GM23248 (cell line): ENCODE results near the gene SMARCB1. TPM values are rescaled to one million over a fixed set of nuclear protein-coding genes. Genes with fewer than 3 reads are reported as not detected.
A peak's percentile ranks its signal among the peaks of the same experiment; 100 is the strongest.

ENCODE experiments used
- DNase-seq: peaks from one replicate; pipeline ENCODE4 v3.0.0-alpha.2; 2015
- H2AFZ ChIP-seq: fragments of 200-600 bp; sonication (generic); 2 replicates; pipeline ENCODE4 v1.6.1; 2016; ENCODE audit warnings: antibody characterized with exemption
- H3F3A ChIP-seq: fragments of 200-600 bp; sonication (generic); 2 replicates; pipeline ENCODE4 v1.6.1; 2016; ENCODE audit warnings: mild to moderate bottlenecking, antibody characterized with exemption, mixed run types; ENCODE audit not compliant: insufficient read depth
- H3K27ac ChIP-seq: fragments of 200-600 bp; sonication (generic); 2 replicates; pipeline ENCODE4 v1.5.1; 2016; ENCODE audit warnings: mild to moderate bottlenecking
- H3K27me3 ChIP-seq: fragments of 200-600 bp; sonication (generic); replicated peaks from 2 replicates; pipeline ENCODE4 v1.6.1; 2016; ENCODE audit warnings: mild to moderate bottlenecking; ENCODE audit not compliant: insufficient read depth
- H3K36me3 ChIP-seq: fragments of 200-600 bp; sonication (generic); 2 replicates; pipeline ENCODE4 v1.6.1; 2016; ENCODE audit warnings: low read depth, mild to moderate bottlenecking
- H3K4me1 ChIP-seq: fragments of 200-600 bp; sonication (generic); 2 replicates; pipeline ENCODE4 v1.6.1; 2016; ENCODE audit warnings: mild to moderate bottlenecking; ENCODE audit not compliant: insufficient read depth
- H3K4me2 ChIP-seq: fragments of 200-600 bp; sonication (generic); one replicate; pipeline ENCODE4 v1.6.1; 2016; ENCODE audit warnings: mild to moderate bottlenecking; ENCODE audit not compliant: unreplicated experiment
- H3K4me3 ChIP-seq: fragments of 200-600 bp; sonication (generic); 2 replicates; pipeline ENCODE4 v1.5.1; 2016; ENCODE audit warnings: mild to moderate bottlenecking
- H3K79me2 ChIP-seq: fragments of 200-600 bp; sonication (generic); 2 replicates; pipeline ENCODE4 v1.6.1; 2016; ENCODE audit warnings: mild to moderate bottlenecking; ENCODE audit not compliant: insufficient read depth
- H3K9ac ChIP-seq: fragments of 200-600 bp; sonication (generic); 2 replicates; pipeline ENCODE4 v1.6.1; 2016; ENCODE audit warnings: mild to moderate bottlenecking
- H3K9me2 ChIP-seq: fragments of 200-600 bp; sonication (generic); 2 replicates; pipeline ENCODE4 v1.6.1; 2016; ENCODE audit warnings: mixed run types, mild to moderate bottlenecking, moderate library complexity; ENCODE audit not compliant: insufficient read depth
- H3K9me3 ChIP-seq: fragments of 200-600 bp; sonication (generic); one replicate; pipeline ENCODE4 v1.6.1; 2017; ENCODE audit warnings: low read depth
- H4K20me1 ChIP-seq: fragments of 200-600 bp; sonication (generic); 2 replicates; pipeline ENCODE4 v1.6.0; 2016; ENCODE audit not compliant: insufficient read depth
- EZH2 ChIP-seq: fragments of 200-600 bp; sonication (generic); IDR thresholded peaks from 2 replicates; pipeline ENCODE4 v1.6.1; 2018; ENCODE audit warnings: antibody characterized with exemption, mild to moderate bottlenecking; ENCODE audit not compliant: insufficient read depth, poor library complexity, severe bottlenecking
- EZH2phosphoT487 ChIP-seq: fragments of 200-600 bp; sonication (generic); IDR thresholded peaks from 2 replicates; pipeline ENCODE4 v1.6.1; 2018; ENCODE audit warnings: antibody characterized with exemption, moderate library complexity, mild to moderate bottlenecking, low read depth; ENCODE audit not compliant: insufficient read depth
- WGBS, 2 experiments: methylation state at CpG; one replicate each; pipeline ENCODE4 v1.1.6; 2015 to 2017; ENCODE audit warnings: low lambda C conversion rate in 2 of 2, low coverage in 1 of 2; ENCODE audit errors: missing lambda C conversion rate in 2 of 2; 5-methylcytosine and 5-hydroxymethylcytosine counted together
- in situ Hi-C: fragments of 300-500 bp; cut with MboI; formaldehyde crosslinking; loops from 2 replicates; pipeline ENCODE4 v1.15.0; 2020
- polyA plus RNA-seq: library from polyadenylated mRNA; unstranded; fragments of >200 nt; fragmentation: Nextera tagmentation; extraction: Ambion mirVana; gene quantifications from 2 replicates; pipeline ENCODE4 v1.2.1, GENCODE V29; 2016
- total RNA-seq: library from RNA; depleted of rRNA; stranded (reverse); fragments of >200 nt; shearing (Covaris generic); gene quantifications from 2 replicates; pipeline ENCODE4 v1.2.3, GENCODE V29; 2014

The SMARCB1 gene
- total and polyA plus RNA-seq, 2 experiments from 2014 or later, result 63.9 to 85.2 TPM

- Histone ChIP-seq H3K27ac (no peak overlapping the region), H3K4me2 (no peak overlapping the region), H3K9me3 (no peaks in the 10 kb centered on the region), H3K4me1 (no peaks in the 10 kb centered on the region; the same call in 1 of the 2 replicates), H3K27me3 (no peaks in the 10 kb centered on the region), H3K79me2 (no peaks in the 10 kb centered on the region), H3F3A (no peaks in the 10 kb centered on the region), H3K9ac (no peak overlapping the region), H3K36me3 (no peaks in the 10 kb centered on the region), H2AFZ (no peak overlapping the region), H3K9me2 (no peaks in the 10 kb centered on the region), H3K4me3 (no peak overlapping the region), H4K20me1 (no peaks in the 10 kb centered on the region)
- in situ Hi-C loops, result no loop called here
- no peak for TF ChIP-seq EZH2
- no peak for TF ChIP-seq EZH2phosphoT487
- DNase-seq, result no peak
- 77 to 82% methylated on average over 6 to 7 of the region's 7 CpGs for WGBS, 2 experiments
Measured at GRCh38 chr22:23773483-23774113, 13.2 kb upstream of the SMARCB1 start.

DNA sequence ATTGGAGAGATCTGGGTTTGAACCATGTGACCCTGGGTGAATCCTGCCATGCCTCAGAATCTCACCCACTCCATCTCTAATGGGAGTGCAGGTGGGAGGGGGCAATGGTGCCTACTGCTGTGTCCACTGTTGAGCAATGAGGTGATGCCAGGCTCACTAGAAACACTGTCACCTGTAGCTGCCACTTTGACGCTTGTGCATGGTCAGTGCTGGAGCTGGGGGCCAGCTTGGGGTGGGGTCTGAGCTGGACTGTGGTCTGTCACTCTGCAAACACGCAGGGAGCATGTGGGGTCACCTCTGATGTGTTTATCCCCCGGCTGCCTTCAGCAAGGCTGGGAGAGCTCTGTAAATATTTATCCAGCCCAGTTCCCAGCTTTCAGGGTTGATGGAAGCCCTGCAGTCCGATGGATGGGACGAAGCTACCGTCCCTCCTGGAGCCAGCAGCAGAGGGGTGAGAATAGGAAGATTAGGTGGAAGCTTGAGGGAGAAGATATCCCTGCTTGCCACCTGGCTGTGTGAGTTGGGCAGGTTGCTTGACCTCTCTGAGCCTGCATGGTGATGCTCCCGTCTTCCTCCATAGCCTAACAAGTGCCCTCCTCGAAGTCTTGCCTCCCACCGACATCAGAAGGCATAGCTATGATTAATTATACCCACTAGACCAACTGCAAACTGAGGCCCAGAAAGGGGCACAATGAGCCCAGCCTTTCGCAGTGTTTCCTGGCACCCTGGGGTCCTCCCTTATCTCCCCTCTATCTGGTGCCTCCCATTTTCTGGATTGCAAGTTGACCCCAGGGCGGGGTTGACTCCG is 12.4 kb upstream of the SMARCB1 start:
- no peaks in the 10 kb centered on the region for H3K27me3 ChIP-seq
- no peak overlapping the region for H3K4me2 ChIP-seq
- no peaks in the 10 kb centered on the region for H3F3A ChIP-seq
- no peaks in the 10 kb centered on the region for H3K9me3 ChIP-seq
- TF ChIP-seq EZH2 (no peak), EZH2phosphoT487 (no peak)
- H3K79me2 ChIP-seq, result no peaks in the 10 kb centered on the region
- no peak for DNase-seq
- no peak overlapping the region for H3K9ac ChIP-seq
- no peaks in the 10 kb centered on the region for H3K9me2 ChIP-seq
- no peaks in the 10 kb centered on the region; the same call in 1 of the 2 replicates for H3K4me1 ChIP-seq
- no peak overlapping the region for H2AFZ ChIP-seq
- WGBS, 2 experiments, result 72 to 76% methylated on average over 12 of the region's 12 CpGs
- H4K20me1 ChIP-seq, result no peaks in the 10 kb centered on the region
- no peak overlapping the region for H3K4me3 ChIP-seq
- in situ Hi-C loops, result no loop called here
- H3K36me3 ChIP-seq, result no peaks in the 10 kb centered on the region
- no peak overlapping the region for H3K27ac ChIP-seq

DNA sequence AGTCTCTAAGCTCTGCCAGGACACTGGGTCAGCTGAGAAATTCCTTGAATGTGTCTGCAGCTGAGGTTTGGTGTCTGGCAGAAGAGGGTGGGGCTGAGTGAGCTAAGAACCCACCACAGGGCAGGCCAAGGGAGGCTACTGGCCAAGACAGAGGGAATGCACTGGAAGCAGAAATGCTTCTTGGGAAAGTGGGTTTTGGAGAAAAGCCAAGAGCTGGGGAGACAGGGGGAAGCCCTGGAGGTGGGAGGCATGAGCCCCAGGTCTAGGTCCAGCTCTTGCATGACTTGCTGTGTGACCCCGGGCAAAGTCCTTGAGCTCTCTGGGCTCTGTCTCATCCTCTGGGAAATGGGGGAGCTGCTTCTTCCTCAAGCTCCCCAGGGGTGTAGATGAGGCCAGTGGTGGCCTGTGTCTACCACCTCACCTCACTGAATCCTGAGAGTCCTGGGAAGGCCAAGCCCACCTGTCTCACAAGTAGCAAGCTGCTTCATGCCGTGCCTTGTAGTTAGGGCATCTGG is 11.8 kb upstream of the SMARCB1 start:
- TF ChIP-seq EZH2phosphoT487, result no peak
- TF ChIP-seq EZH2, result no peak
- no peak overlapping the region for H3K4me2 ChIP-seq
- H3K36me3 ChIP-seq, result no peaks in the 10 kb centered on the region
- H3F3A ChIP-seq, result no peaks in the 10 kb centered on the region
- H3K4me3 ChIP-seq, result no peak overlapping the region
- H2AFZ ChIP-seq, result no peak overlapping the region
- H3K9me2 ChIP-seq, result no peaks in the 10 kb centered on the region
- H3K4me1 ChIP-seq, result no peaks in the 10 kb centered on the region; the same call in 1 of the 2 replicates
- no peaks in the 10 kb centered on the region for H3K27me3 ChIP-seq
- H3K27ac ChIP-seq, result no peak overlapping the region
- H3K9me3 ChIP-seq, result no peaks in the 10 kb centered on the region
- H4K20me1 ChIP-seq, result no peaks in the 10 kb centered on the region
- in situ Hi-C loops, result no loop called here
- peak; percentile 63 for DNase-seq
- H3K9ac ChIP-seq, result no peak overlapping the region
- 71 to 72% methylated on average over 2 of the region's 2 CpGs for WGBS, 2 experiments
- H3K79me2 ChIP-seq, result no peaks in the 10 kb centered on the region

GRCh38 chr22:23775779-23776375 is 10.9 kb upstream of the SMARCB1 start:
- Histone ChIP-seq H3K9ac (no peak overlapping the region), H3K27ac (no peak overlapping the region), H4K20me1 (no peaks in the 10 kb centered on the region), H3F3A (no peaks in the 10 kb centered on the region), H3K9me3 (no peaks in the 10 kb centered on the region), H3K36me3 (no peaks in the 10 kb centered on the region), H3K79me2 (no peaks in the 10 kb centered on the region), H3K4me2 (no peak overlapping the region), H3K4me3 (no peak overlapping the region), H3K4me1 (no peaks in the 10 kb centered on the region; the same call in 1 of the 2 replicates), H3K9me2 (no peaks in the 10 kb centered on the region), H3K27me3 (no peaks in the 10 kb centered on the region), H2AFZ (no peak overlapping the region)
- no peak for DNase-seq
- no peak for TF ChIP-seq EZH2
- TF ChIP-seq EZH2phosphoT487, result no peak
- WGBS, 2 experiments, result 64 to 76% methylated on average over 3 of the region's 3 CpGs
- in situ Hi-C loops, result no loop called here
